ENCODE results near the gene ADAM19. TPM values are rescaled to one million over a fixed set of nuclear protein-coding genes. Genes with fewer than 3 reads are reported as not detected.

Gene ADAM19
- total RNA-seq, 1 donor: 11.2 TPM

DNA sequence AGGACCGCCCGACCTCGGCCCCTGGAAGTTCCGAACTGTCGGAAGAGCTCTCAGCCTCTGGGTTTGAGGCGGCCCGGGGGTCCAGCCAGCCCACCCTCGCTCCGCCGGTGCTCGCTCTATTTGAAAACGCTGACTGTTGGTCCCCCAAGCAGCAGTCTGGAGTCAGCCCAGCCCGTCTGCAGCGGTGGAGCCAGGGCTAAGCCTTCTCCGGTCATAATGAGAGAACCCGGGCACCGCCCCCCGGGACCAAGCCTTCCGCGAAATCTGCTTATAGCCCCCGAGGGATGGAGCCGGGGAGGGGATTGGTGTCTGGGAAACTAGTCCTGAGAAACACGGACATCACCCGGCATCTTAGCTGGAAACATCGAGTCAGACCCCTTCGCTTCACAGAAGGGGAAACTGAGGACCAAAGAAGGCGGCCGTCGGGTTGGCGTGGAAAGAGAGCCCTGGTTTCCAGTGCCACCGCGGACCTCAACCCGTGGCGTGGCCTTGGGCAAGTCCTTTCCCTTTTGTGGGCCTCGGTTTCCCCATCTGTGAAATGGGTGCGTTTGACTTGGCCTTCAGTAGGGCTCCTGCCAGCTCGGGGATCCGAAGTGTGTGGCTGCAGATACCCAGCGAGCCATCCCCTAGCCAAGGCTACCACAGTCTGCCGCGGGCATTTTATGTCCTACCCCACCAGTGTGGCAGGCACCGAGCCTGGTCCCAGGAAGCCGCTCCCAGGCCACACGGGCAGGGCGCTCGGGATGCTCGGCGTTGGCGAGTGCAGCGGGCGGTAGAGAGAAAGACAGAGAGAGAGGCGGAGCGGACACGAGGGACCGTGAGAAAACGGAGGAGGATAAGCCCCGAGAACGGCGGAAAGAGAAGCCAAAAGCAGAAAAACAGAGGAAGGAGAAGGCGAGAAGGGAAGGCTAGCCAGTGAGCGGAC is 857 bp downstream of the ADAM19 start:
- TF ChIP-seq, protein P1, sequence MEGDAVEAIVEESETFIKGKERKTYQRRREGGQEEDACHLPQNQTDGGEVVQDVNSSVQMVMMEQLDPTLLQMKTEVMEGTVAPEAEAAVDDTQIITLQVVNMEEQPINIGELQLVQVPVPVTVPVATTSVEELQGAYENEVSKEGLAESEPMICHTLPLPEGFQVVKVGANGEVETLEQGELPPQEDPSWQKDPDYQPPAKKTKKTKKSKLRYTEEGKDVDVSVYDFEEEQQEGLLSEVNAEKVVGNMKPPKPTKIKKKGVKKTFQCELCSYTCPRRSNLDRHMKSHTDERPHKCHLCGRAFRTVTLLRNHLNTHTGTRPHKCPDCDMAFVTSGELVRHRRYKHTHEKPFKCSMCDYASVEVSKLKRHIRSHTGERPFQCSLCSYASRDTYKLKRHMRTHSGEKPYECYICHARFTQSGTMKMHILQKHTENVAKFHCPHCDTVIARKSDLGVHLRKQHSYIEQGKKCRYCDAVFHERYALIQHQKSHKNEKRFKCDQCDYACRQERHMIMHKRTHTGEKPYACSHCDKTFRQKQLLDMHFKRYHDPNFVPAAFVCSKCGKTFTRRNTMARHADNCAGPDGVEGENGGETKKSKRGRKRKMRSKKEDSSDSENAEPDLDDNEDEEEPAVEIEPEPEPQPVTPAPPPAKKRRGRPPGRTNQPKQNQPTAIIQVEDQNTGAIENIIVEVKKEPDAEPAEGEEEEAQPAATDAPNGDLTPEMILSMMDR (IDR thresholded peaks at IDR 0.05; ENCODE audit: insufficient read depth, low read length): no peak
- peak; percentile 58 for DNase-seq (ENCODE audit: low read depth)
- peak overlapping the region; percentile 92 for H3K4me3 ChIP-seq (ENCODE audit: low read depth, low read length)

GRCh38 chr5:157571357-157571827 is 4.2 kb downstream of the ADAM19 start:
- H3K4me3 ChIP-seq (ENCODE audit: low read depth, low read length): no peak overlapping the region
- DNase-seq (ENCODE audit: low read depth): peak; percentile 55
- TF ChIP-seq, protein P1 (IDR thresholded peaks at IDR 0.05; ENCODE audit: insufficient read depth, low read length): no peak

DNA sequence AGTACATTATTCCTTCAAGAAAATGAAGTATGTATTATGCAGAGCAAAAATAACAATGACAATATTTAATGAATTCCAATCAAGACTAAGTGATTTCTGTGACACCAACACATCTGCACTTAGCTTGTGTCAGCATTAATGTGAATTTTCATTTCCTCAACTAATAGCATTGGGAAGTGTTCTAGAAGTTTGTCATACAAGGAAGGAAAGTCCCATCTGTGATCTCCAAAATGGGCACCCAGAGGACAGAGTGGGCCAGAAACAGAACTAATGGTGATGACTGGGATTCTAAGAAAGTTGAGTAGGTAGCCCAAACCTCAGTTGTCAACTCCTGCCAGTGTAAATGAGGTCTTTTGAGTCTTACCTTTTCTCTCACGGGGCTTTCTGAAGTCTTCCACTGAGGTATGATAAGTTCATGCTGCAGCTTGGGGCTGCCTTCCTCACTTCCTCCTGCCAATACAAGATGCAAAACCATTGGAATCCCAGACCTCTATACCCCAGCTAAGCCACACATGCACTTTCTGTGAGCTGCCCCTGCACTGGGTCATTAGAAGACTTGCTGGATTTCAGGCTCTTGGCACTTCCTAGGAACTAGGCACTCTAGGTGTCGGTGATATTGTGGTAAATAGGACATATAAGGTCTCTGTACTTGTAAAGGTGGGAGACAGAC is 4.9 kb downstream of the ADAM19 start:
- no peak overlapping the region for H3K4me3 ChIP-seq (ENCODE audit: low read depth, low read length)
- no peak for DNase-seq (ENCODE audit: low read depth)
- TF ChIP-seq, protein P1 (IDR thresholded peaks at IDR 0.05; ENCODE audit: insufficient read depth, low read length): no peak

- TF ChIP-seq, protein P1 (IDR thresholded peaks at IDR 0.05; ENCODE audit: insufficient read depth, low read length): no peak
- DNase-seq (ENCODE audit: low read depth): no peak
- no peak overlapping the region for H3K4me3 ChIP-seq (ENCODE audit: low read depth, low read length)
Measured at GRCh38 chr5:157568720-157569119, 6.9 kb downstream of the ADAM19 start.

- TF ChIP-seq, protein P1 (IDR thresholded peaks at IDR 0.05; ENCODE audit: insufficient read depth, low read length): no peak
- DNase-seq (ENCODE audit: low read depth): no peak
- no peak overlapping the region for H3K4me3 ChIP-seq (ENCODE audit: low read depth, low read length)
Measured at GRCh38 chr5:157568222-157568621, 7.4 kb downstream of the ADAM19 start.

GRCh38 chr5:157566902-157567489 is 8.6 kb downstream of the ADAM19 start:
- H3K4me3 ChIP-seq (ENCODE audit: low read depth, low read length): no peak overlapping the region
- DNase-seq (ENCODE audit: low read depth): no peak
- TF ChIP-seq, protein P1 (IDR thresholded peaks at IDR 0.05; ENCODE audit: insufficient read depth, low read length): no peak
